Thyroid gland (tissue), 4 donors: ENCODE measurements around the gene DIPK1C. TPM values are rescaled to one million over a fixed set of nuclear protein-coding genes. Genes with fewer than 3 reads are reported as not detected.

Experiments used
- DNase-seq, 2 donors: peaks; one replicate each; pipeline ENCODE4 v3.0.0-alpha.2; 2019
- H3K27ac ChIP-seq, 3 donors: fragments of 200-600 bp; sonication (generic); 1 replicate in 2 of 3; 2 replicates in 1 of 3; pipeline ENCODE4 v1.5.1; 2016 to 2019; ENCODE audit warnings: mild to moderate bottlenecking in 1 of 3, moderate library complexity in 1 of 3
- H3K27me3 ChIP-seq: fragments of 200-600 bp; sonication (generic); one replicate; pipeline ENCODE4 v1.5.1; 2019
- H3K36me3 ChIP-seq, 2 donors: fragments of 200-600 bp; sonication (generic); one replicate each; pipeline ENCODE4 v1.5.1; 2016 to 2019
- H3K4me1 ChIP-seq, 2 donors: fragments of 200-600 bp; sonication (generic); one replicate each; pipeline ENCODE4 v1.5.1; 2017 to 2019
- H3K4me3 ChIP-seq, 3 donors: fragments of 200-600 bp; sonication (generic); replicated peaks in 1 of 3; 1 replicate in 2 of 3; 2 replicates in 1 of 3; pipeline ENCODE4 v1.5.1; 2016; ENCODE audit warnings: mild to moderate bottlenecking in 1 of 3
- H3K9me3 ChIP-seq: fragments of 200-600 bp; sonication (generic); one replicate; pipeline ENCODE4 v1.5.1; 2017
- POLR2A ChIP-seq, 2 donors: fragments of 450-650 bp; IDR thresholded peaks; one replicate each; pipeline ENCODE4 v1.6.1; 2017; ENCODE audit warnings: antibody characterized with exemption in 2 of 2, mild to moderate bottlenecking in 2 of 2, moderate library complexity in 1 of 2
- WGBS, 2 donors: methylation state at CpG; one replicate each; pipeline ENCODE4 v1.1.5; 2017; 5-methylcytosine and 5-hydroxymethylcytosine counted together
- intact Hi-C: fragments of 100-400 bp; cut with DNase I; formaldehyde crosslinking; loops from one replicate; pipeline ENCODE4 v1.15.1; 2023
- total RNA-seq, 4 donors: library from RNA; depleted of rRNA; stranded (reverse); fragments of >200 nt; gene quantifications; one replicate each; pipeline ENCODE4 v1.2.3, GENCODE V29; 2016
- TF ChIP-seq, protein P1 (sequence below), 6 experiments: fragments of 200-600 bp in 3 of 6; fragments of 450-650 bp in 3 of 6; sonication (generic) in 3 of 6; IDR thresholded peaks; one replicate each; pipeline ENCODE4 v1.5.1; 2016 to 2019; ENCODE audit warnings: antibody characterized with exemption in 6 of 6, mild to moderate bottlenecking in 2 of 6, inconsistent platforms in 1 of 6, moderate library complexity in 1 of 6

Gene DIPK1C
- total RNA-seq, 4 donors from 2014 or later, result not detected

DNA sequence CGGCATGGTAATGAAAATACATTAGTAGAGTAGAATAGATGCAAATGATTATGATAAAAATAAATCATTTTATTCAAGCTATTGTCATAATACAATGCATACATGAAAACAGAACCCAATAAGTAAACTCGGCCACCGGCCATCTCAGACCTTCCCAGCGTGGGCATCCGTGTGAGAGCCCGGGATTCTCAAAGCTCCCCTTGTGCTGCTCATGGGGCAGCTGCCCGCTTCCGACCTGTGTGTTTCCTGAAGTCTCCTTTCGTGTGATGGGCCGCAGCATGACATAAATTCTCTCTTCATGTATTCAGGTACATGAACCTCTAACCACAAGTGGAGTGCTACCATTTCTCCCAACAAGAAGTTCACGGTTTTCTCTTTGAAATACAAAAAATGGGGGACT is 25.6 kb upstream of the DIPK1C start:
- H3K27ac ChIP-seq, result no peak overlapping the region
- no peak overlapping the region for H3K4me3 ChIP-seq
- intact Hi-C loops, result no loop called here
- H3K4me1 ChIP-seq, result peaks cover 7 to 9% of the 10 kb centered on the region in 2 donors
- no peaks in the 10 kb centered on the region for H3K9me3 ChIP-seq
- WGBS, 2 donors, result 92 to 94% methylated on average over 11 of the region's 11 CpGs
- TF ChIP-seq, protein P1, sequence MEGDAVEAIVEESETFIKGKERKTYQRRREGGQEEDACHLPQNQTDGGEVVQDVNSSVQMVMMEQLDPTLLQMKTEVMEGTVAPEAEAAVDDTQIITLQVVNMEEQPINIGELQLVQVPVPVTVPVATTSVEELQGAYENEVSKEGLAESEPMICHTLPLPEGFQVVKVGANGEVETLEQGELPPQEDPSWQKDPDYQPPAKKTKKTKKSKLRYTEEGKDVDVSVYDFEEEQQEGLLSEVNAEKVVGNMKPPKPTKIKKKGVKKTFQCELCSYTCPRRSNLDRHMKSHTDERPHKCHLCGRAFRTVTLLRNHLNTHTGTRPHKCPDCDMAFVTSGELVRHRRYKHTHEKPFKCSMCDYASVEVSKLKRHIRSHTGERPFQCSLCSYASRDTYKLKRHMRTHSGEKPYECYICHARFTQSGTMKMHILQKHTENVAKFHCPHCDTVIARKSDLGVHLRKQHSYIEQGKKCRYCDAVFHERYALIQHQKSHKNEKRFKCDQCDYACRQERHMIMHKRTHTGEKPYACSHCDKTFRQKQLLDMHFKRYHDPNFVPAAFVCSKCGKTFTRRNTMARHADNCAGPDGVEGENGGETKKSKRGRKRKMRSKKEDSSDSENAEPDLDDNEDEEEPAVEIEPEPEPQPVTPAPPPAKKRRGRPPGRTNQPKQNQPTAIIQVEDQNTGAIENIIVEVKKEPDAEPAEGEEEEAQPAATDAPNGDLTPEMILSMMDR (IDR thresholded peaks at IDR 0.05), result no peak
- no peak for TF ChIP-seq POLR2A (IDR thresholded peaks at IDR 0.05)
- no peaks in the 10 kb centered on the region for H3K27me3 ChIP-seq
- no peak for DNase-seq
- H3K36me3 ChIP-seq, result no peaks in the 10 kb centered on the region

DNA sequence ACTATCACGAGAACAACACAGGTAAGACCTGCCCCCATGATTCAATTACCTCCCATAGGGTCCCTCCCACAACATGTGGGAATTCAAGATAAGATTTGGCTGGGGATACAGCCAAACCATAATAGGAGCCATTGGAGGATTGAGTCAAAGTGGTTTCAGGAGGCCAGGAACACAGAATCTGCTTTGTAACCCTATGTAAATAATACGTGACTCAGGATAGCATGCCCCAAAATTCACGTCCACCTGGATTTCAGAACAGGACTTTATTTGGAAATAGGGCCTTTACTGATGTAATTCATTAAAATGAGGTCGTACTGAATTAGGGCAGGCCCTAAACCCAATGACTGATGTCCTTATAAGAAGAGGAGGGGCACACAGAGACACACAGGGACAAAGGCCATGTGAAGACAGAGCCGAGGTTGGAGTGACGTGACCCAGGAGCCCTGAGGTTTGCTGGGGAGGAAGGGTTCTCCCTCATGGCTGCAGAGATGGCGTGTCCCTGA is 23.1 kb upstream of the DIPK1C start:
- no peak for DNase-seq
- TF ChIP-seq, protein P1 (IDR thresholded peaks at IDR 0.05), result no peak
- TF ChIP-seq POLR2A (IDR thresholded peaks at IDR 0.05), result no peak
- Histone ChIP-seq H3K27ac (no peak overlapping the region), H3K9me3 (no peaks in the 10 kb centered on the region), H3K4me3 (no peak overlapping the region), H3K36me3 (no peaks in the 10 kb centered on the region), H3K4me1 (no peaks in the 10 kb centered on the region), H3K27me3 (no peaks in the 10 kb centered on the region)
- intact Hi-C loops, result no loop called here
- WGBS, 2 donors, result 89 to 94% methylated on average over 7 of the region's 7 CpGs

DNA sequence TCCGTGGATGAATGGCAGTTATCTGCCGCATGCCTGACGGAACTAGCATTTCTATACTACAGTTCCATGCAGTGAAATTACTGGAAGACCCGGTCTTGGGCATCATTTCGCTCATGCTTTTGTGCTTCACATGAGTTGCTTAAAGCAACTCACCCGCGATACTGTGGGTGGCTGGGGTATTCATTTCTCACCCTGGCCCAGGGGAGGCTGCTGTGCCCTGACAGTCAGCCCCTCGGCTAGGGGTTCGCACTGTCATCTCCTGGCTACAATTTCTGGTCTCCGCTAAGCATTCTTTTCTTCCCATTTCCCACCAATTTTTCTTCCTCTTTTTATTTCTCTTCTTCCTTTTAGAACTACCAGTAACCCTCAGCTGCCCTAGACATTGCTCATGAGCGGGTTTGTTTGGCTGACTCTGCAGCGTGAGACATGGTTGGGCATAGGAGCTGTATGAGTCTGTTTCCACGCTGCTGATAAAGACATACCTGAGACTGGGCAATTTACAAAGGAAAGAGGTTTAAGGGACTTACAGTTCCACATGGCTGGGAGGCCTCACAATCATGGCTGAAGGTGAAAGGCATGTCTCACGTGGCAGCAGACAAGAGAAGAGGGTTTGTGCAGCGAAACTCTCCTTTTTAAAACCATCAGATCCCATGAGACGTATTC is 22.5 kb upstream of the DIPK1C start:
- intact Hi-C loops, result no loop called here
- Histone ChIP-seq H3K4me1 (no peaks in the 10 kb centered on the region), H3K4me3 (no peak overlapping the region), H3K36me3 (no peaks in the 10 kb centered on the region), H3K9me3 (no peaks in the 10 kb centered on the region), H3K27me3 (no peaks in the 10 kb centered on the region), H3K27ac (no peak overlapping the region)
- TF ChIP-seq POLR2A (IDR thresholded peaks at IDR 0.05), result no peak
- TF ChIP-seq, protein P1 (IDR thresholded peaks at IDR 0.05), result no peak
- 93% methylated on average over 16 of the region's 16 CpGs for WGBS, 2 donors
- no peak for DNase-seq

DNA sequence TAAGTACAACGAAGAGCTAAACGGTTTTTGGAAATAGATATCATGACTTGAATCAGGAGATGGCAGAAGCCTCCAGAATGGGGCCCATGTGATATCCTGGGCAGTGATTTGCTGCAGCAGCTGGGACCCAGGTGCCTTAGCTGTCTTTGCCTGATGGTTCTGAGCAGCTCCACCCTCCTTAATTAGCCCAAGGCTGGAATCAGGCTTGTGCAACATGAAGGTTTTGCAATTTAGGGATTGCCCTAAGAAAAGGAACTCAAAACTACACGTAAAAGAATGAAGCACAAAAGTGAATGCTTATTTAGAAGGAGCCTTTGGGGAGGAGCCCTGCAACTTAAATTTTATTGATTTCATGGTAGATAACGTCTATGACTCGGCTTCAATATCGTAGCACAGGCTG is 21.8 kb upstream of the DIPK1C start:
- Histone ChIP-seq H3K9me3 (no peaks in the 10 kb centered on the region), H3K4me3 (no peak overlapping the region), H3K36me3 (no peaks in the 10 kb centered on the region), H3K27me3 (no peaks in the 10 kb centered on the region), H3K27ac (no peak overlapping the region), H3K4me1 (no peaks in the 10 kb centered on the region)
- DNase-seq, result no peak
- 87 to 91% methylated on average over 6 of the region's 6 CpGs for WGBS, 2 donors
- TF ChIP-seq POLR2A (IDR thresholded peaks at IDR 0.05), result no peak
- TF ChIP-seq, protein P1 (IDR thresholded peaks at IDR 0.05), result no peak
- intact Hi-C loops, result no loop called here

DNA sequence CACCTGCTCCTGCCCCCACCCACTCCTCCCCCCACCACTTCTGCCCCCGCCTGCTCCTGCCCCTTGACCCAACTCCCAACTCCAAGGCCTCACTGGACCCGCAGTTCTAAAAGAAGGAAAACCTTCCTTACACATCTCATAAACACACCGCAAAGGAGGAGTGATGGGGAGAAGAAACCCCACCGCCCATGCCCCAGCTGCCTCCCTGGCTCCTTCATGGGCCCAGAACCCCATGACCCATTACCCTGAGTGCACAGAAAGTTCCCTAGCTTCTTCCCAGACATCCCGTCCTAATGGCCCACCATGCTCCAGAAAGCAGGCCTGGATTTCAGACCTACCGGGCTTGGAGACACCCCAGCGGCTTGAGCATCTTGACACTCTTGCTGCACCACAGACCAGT is 21.2 kb upstream of the DIPK1C start:
- no peaks in the 10 kb centered on the region for H3K36me3 ChIP-seq
- H3K9me3 ChIP-seq, result no peaks in the 10 kb centered on the region
- H3K4me1 ChIP-seq, result no peaks in the 10 kb centered on the region
- no peaks in the 10 kb centered on the region for H3K27me3 ChIP-seq
- intact Hi-C loops, result no loop called here
- no peak overlapping the region for H3K4me3 ChIP-seq
- WGBS, 2 donors, result 98 to 100% methylated on average over 7 of the region's 7 CpGs
- no peak overlapping the region for H3K27ac ChIP-seq
- DNase-seq, result no peak
- TF ChIP-seq, protein P1 (IDR thresholded peaks at IDR 0.05), result no peak
- no peak for TF ChIP-seq POLR2A (IDR thresholded peaks at IDR 0.05)
